Activated CD4-positive, alpha-beta T cell treated with anti-CD3 and anti-CD28 coated beads, Interleukin-2, amount 50 U/mL, for 48 hours (primary cell): ENCODE data around the gene LSM11.
"Not testable (repeated sequence)": the region's sequence is repeated elsewhere in the genome, so short reads cannot be mapped to it uniquely, and the experiment has no call there.

Source experiments
- DNase-seq, 2 experiments: peaks; one replicate each; pipeline ENCODE4 v3.0.0-alpha.2; 2020

LSM11 gene

GRCh38 chr5:157743163-157744050 lies at the start of gene LSM11:
Gene LSM11 (plus strand): TSS chr5:157743712. CDS start chr5:157743751, 39 bp downstream.
- DNase-seq = peak; percentile 89 to 92

GRCh38 chr5:157693816-157694215 lies 49.7 kb upstream of the LSM11 start:
- DNase-seq = not testable (repeated sequence)

GRCh38 chr5:157696154-157696553 lies 47.4 kb upstream of the LSM11 start:
- not testable (repeated sequence) for DNase-seq

- not testable (repeated sequence) for DNase-seq
Measured at GRCh38 chr5:157698674-157699073, 44.8 kb upstream of the LSM11 start.

- DNase-seq = no peak
Measured at GRCh38 chr5:157703736-157704135, 39.8 kb upstream of the LSM11 start.

GRCh38 chr5:157708866-157709265 lies 34.6 kb upstream of the LSM11 start:
- DNase-seq = no peak

- no peak for DNase-seq
Measured at GRCh38 chr5:157709346-157709745, 34.2 kb upstream of the LSM11 start.

GRCh38 chr5:157710431-157710830 lies 33.1 kb upstream of the LSM11 start:
- no peak for DNase-seq

- DNase-seq = no peak
Measured at GRCh38 chr5:157710882-157711281, 32.6 kb upstream of the LSM11 start.

GRCh38 chr5:157713830-157714595 lies 29.5 kb upstream of the LSM11 start:
- DNase-seq = no peak

- DNase-seq = no peak
Measured at GRCh38 chr5:157714596-157714864, 29.0 kb upstream of the LSM11 start.

- peak in 1 of 2 experiments; percentile 10 for DNase-seq
Measured at GRCh38 chr5:157718519-157718918, 25.0 kb upstream of the LSM11 start.

- no peak for DNase-seq
Measured at GRCh38 chr5:157719245-157719644, 24.3 kb upstream of the LSM11 start.

- DNase-seq = no peak
Measured at GRCh38 chr5:157721159-157721558, 22.4 kb upstream of the LSM11 start.

- not testable (repeated sequence) for DNase-seq
Measured at GRCh38 chr5:157722895-157723294, 20.6 kb upstream of the LSM11 start.

- DNase-seq = not testable (repeated sequence)
Measured at GRCh38 chr5:157726607-157727006, 16.9 kb upstream of the LSM11 start.

GRCh38 chr5:157727858-157728257 lies 15.7 kb upstream of the LSM11 start:
- DNase-seq = not testable (repeated sequence)

- no peak for DNase-seq
Measured at GRCh38 chr5:157729858-157730257, 13.7 kb upstream of the LSM11 start.

GRCh38 chr5:157730900-157731271 lies 12.6 kb upstream of the LSM11 start:
- no peak for DNase-seq

GRCh38 chr5:157731272-157732129 lies 12.0 kb upstream of the LSM11 start, which contains the start of gene THG1L:
Gene THG1L (plus strand): TSS chr5:157731420. CDS start chr5:157731441, 21 bp downstream.
- DNase-seq = peak; percentile 99 to 100

GRCh38 chr5:157732130-157732514 lies 11.4 kb upstream of the LSM11 start:
- no peak for DNase-seq

GRCh38 chr5:157732596-157733262 lies 10.8 kb upstream of the LSM11 start:
- no peak for DNase-seq
